GM12878 (cell line): ENCODE measurements around the gene CSNK1G1.

Experiments used
- ATF2 ChIP-seq: IDR thresholded peaks from 2 replicates; pipeline ENCODE4 v1.6.1; 2012; ENCODE audit warnings: low read length, inconsistent platforms
- BACH1 ChIP-seq: fragments of 450-650 bp; IDR thresholded peaks from 2 replicates; pipeline ENCODE4 v1.6.1; 2017; ENCODE audit warnings: mild to moderate bottlenecking, borderline replicate concordance
- CTCF ChIP-seq, 3 experiments: IDR thresholded peaks in 2 of 3; conservative IDR thresholded peaks in 1 of 3; 2 replicates each; pipeline ENCODE4 v1.5.1; 2011; ENCODE audit warnings: low read depth in 3 of 3, low read length in 3 of 3, mild to moderate bottlenecking in 3 of 3, control low read depth in 2 of 3, moderate library complexity in 2 of 3, inconsistent platforms in 1 of 3, mixed read lengths in 1 of 3; ENCODE audit not compliant: control insufficient read depth in 2 of 3, insufficient read depth in 1 of 3; ENCODE audit errors: extremely low read depth in 1 of 3
- JUND ChIP-seq: IDR thresholded peaks from 2 replicates; pipeline ENCODE4 v1.6.1; 2012; ENCODE audit warnings: low read depth, mild to moderate bottlenecking, low read length, improper control_type of control experiment, moderate library complexity
- NFIC ChIP-seq: IDR thresholded peaks from 2 replicates; pipeline ENCODE4 v1.6.1; 2012; ENCODE audit warnings: low read depth, mild to moderate bottlenecking, inconsistent platforms, low read length, moderate library complexity
- NFXL1 ChIP-seq: fragments of 450-650 bp; IDR thresholded peaks from 2 replicates; pipeline ENCODE4 v1.6.1; 2017; ENCODE audit warnings: antibody characterized with exemption, mild to moderate bottlenecking, borderline replicate concordance
- NR2C1 ChIP-seq: fragments of 450-650 bp; IDR thresholded peaks from 2 replicates; pipeline ENCODE4 v1.6.1; 2017; ENCODE audit warnings: antibody characterized with exemption, mild to moderate bottlenecking, moderate library complexity
- POLR2A ChIP-seq: IDR thresholded peaks from 2 replicates; pipeline ENCODE4 v1.6.1; 2011; ENCODE audit warnings: low read depth, mild to moderate bottlenecking, low read length
- POLR2AphosphoS5 ChIP-seq: IDR thresholded peaks from 2 replicates; pipeline ENCODE4 v1.6.1; 2011; ENCODE audit warnings: mild to moderate bottlenecking, low read length, inconsistent platforms
- REST ChIP-seq: IDR thresholded peaks from 2 replicates; pipeline ENCODE4 v1.6.1; 2012; ENCODE audit warnings: mild to moderate bottlenecking, low read depth, low read length
- RFX5 ChIP-seq: IDR thresholded peaks from 2 replicates; pipeline ENCODE4 v1.6.1; 2011; ENCODE audit warnings: low read depth, low read length, improper control_type of control experiment
- SIX5 ChIP-seq: IDR thresholded peaks from 2 replicates; pipeline ENCODE4 v1.6.1; 2011; ENCODE audit warnings: mild to moderate bottlenecking, low read depth, low read length, moderate library complexity; ENCODE audit not compliant: severe bottlenecking
- SRF ChIP-seq, 2 experiments: IDR thresholded peaks; 2 replicates each; pipeline ENCODE4 v1.6.1; 2011; ENCODE audit warnings: low read depth in 2 of 2, low read length in 2 of 2, mild to moderate bottlenecking in 1 of 2, moderate library complexity in 1 of 2
- ZNF274 ChIP-seq: IDR thresholded peaks from one replicate; pipeline ENCODE4 v1.8.0; 2011; ENCODE audit not compliant: insufficient read length, insufficient read depth

GRCh38 chr15:64246364-64247189 is 109.4 kb downstream of the CSNK1G1 start:
- TF ChIP-seq POLR2AphosphoS5 = no peak
- no peak for TF ChIP-seq POLR2A
- peak; percentile 97 for TF ChIP-seq NFIC
- no peak for TF ChIP-seq RFX5
- no peak for TF ChIP-seq REST
- no peak for TF ChIP-seq NR2C1
- peak in 1 of 2 experiments; percentile 81; a peak in 2 of 4 replicates for TF ChIP-seq SRF (IDR thresholded peaks at IDR 0.05; ENCODE audit: low read depth in 2 of 2, low read length in 2 of 2)
- no peak for TF ChIP-seq CTCF (IDR thresholded peaks at IDR 0.05 in 2 of 3, conservative IDR thresholded peaks at IDR 0.05 in 1 of 3; ENCODE audit: control insufficient read depth in 2 of 3, extremely low read depth in 1 of 3, insufficient read depth in 1 of 3, low read depth in 3 of 3, low read length in 3 of 3)
- TF ChIP-seq SIX5 = no peak
- TF ChIP-seq BACH1 = peak; percentile 99
- TF ChIP-seq ATF2 = peak; percentile 92
- peak; percentile 95 for TF ChIP-seq JUND
- TF ChIP-seq NFXL1 = no peak
- TF ChIP-seq ZNF274 = no peak
